GM19452 (cell line): ENCODE measurements around the gene NDUFAF3.

ENCODE experiments used
- ATAC-seq: cut with Tn5 transposase; IDR thresholded peaks from one replicate; pipeline ENCODE4 v1.9.1; 2021; ENCODE audit not compliant: unreplicated experiment

NDUFAF3 gene

GRCh38 chr3:49053543-49053942 lies 31.6 kb downstream of the NDUFAF3 start:
- no peak for ATAC-seq

- ATAC-seq, result no peak
These were observed 32.5 kb downstream of the NDUFAF3 start for GRCh38 chr3:49054344-49054862.

- no peak for ATAC-seq
These were observed 35.3 kb downstream of the NDUFAF3 start for GRCh38 chr3:49057268-49057667.

GRCh38 chr3:49058011-49058410 lies 36.1 kb downstream of the NDUFAF3 start:
- no peak for ATAC-seq
